CD1c-positive myeloid dendritic cell (primary cell): ENCODE measurements around the gene ADGRA3.
"Not testable (repeated sequence)": the region's sequence is repeated elsewhere in the genome, so short reads cannot be mapped to it uniquely, and the experiment has no call there.

Experiments
- DNase-seq: peaks from one replicate; pipeline ENCODE4 v3.0.0-alpha.2; 2016; ENCODE audit errors: extremely low spot score

The ADGRA3 gene

GRCh38 chr4:22480675-22481327 is 35.1 kb downstream of the ADGRA3 start:
- no peak for DNase-seq

GRCh38 chr4:22478426-22478825 is 37.4 kb downstream of the ADGRA3 start:
- no peak for DNase-seq

- DNase-seq, result no peak
These were observed 38.1 kb downstream of the ADGRA3 start for GRCh38 chr4:22477813-22478182.

GRCh38 chr4:22477136-22477812 is 38.6 kb downstream of the ADGRA3 start:
- DNase-seq, result no peak

- no peak for DNase-seq
These were observed 39.9 kb downstream of the ADGRA3 start for GRCh38 chr4:22476011-22476410.

- not testable (repeated sequence) for DNase-seq
These were observed 40.6 kb downstream of the ADGRA3 start for GRCh38 chr4:22475311-22475646.

GRCh38 chr4:22474636-22475310 is 41.1 kb downstream of the ADGRA3 start:
- no peak for DNase-seq

- DNase-seq, result no peak
These were observed 42.6 kb downstream of the ADGRA3 start for GRCh38 chr4:22473268-22473667.

GRCh38 chr4:22471999-22472461 is 43.8 kb downstream of the ADGRA3 start:
- no peak for DNase-seq

- DNase-seq, result no peak
These were observed 44.4 kb downstream of the ADGRA3 start for GRCh38 chr4:22471419-22471818.

- no peak for DNase-seq
These were observed 49.3 kb downstream of the ADGRA3 start for GRCh38 chr4:22466581-22466980.

GRCh38 chr4:22465996-22466395 is 49.9 kb downstream of the ADGRA3 start:
- no peak for DNase-seq

- no peak for DNase-seq
These were observed 50.5 kb downstream of the ADGRA3 start for GRCh38 chr4:22465349-22465748.

- DNase-seq, result no peak
These were observed 52.7 kb downstream of the ADGRA3 start for GRCh38 chr4:22463179-22463578.

GRCh38 chr4:22462688-22463087 is 53.2 kb downstream of the ADGRA3 start:
- DNase-seq, result no peak

- no peak for DNase-seq
These were observed 55.6 kb downstream of the ADGRA3 start for GRCh38 chr4:22460266-22460665.

- no peak for DNase-seq
These were observed 57.8 kb downstream of the ADGRA3 start for GRCh38 chr4:22458098-22458497.

GRCh38 chr4:22457348-22457747 is 58.5 kb downstream of the ADGRA3 start:
- no peak for DNase-seq

- DNase-seq, result no peak
These were observed 59.6 kb downstream of the ADGRA3 start for GRCh38 chr4:22456291-22456690.

- no peak for DNase-seq
These were observed 60.9 kb downstream of the ADGRA3 start for GRCh38 chr4:22454955-22455354.

- DNase-seq, result no peak
These were observed 61.5 kb downstream of the ADGRA3 start for GRCh38 chr4:22454216-22454838.

GRCh38 chr4:22444813-22445212 is 71.1 kb downstream of the ADGRA3 start:
- DNase-seq, result no peak

- no peak for DNase-seq
These were observed 72.9 kb downstream of the ADGRA3 start for GRCh38 chr4:22442956-22443355.
